ENCODE data around the gene CLCNKB.
"Not testable (repeated sequence)": the region's sequence is repeated elsewhere in the genome, so short reads cannot be mapped to it uniquely, and the experiment has no call there.

The CLCNKB gene

DNA sequence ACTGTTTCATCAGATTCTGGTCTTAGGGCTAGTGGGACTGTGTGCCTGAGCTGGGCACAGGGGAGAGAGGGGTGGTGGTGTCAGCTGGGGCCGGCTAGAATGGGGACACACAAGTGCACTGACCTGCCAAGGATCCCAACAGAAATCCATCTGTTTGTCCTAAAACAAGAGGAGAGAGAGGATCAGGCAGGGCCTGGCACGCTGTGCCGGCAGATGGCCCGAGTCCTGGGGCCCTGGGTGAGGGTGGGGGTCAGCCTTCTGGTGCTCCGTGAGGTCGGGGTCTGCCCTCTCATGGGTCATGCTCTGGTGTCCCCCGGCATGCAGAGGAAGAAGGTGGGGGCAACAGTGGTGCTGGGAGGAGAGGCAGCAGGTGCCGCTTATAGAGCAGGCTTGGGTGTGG, 3.7 kb upstream of the CLCNKB start:
- not testable (repeated sequence) for DNase-seq (ENCODE audit: low read depth); H3K9me3 ChIP-seq (ENCODE audit: control insufficient read depth, low read length); H3K27me3 ChIP-seq (replicated peaks; ENCODE audit: control insufficient read depth, insufficient read depth, low read length); H3K36me3 ChIP-seq (ENCODE audit: control insufficient read depth, insufficient read depth, low read length, severe bottlenecking); H3K9ac ChIP-seq (ENCODE audit: low read length); H3K4me3 ChIP-seq (ENCODE audit: low read length); H3K4me1 ChIP-seq (ENCODE audit: control insufficient read depth, insufficient read depth, low read length)

DNA sequence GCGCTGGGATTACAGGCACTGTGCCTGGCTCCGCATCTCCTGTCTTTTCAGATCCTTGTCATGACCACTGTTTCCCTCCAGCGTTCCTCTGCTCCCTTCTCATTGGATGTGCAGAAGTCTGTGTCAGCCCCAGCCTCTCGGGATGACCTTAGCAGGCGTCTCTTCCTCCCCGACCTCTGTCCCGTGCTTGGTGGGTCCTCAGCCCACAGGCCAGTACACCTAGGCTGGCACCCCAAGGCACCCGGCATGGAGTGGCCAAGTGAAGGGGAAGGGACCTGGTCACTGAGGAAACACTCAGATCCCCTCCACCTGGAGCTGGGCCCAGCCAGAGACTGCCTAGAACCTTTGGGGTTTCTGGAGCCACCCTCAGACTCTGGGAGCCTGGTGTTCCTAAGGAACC, 2.4 kb upstream of the CLCNKB start:
- Histone ChIP-seq H3K27me3 (replicated peaks; ENCODE audit: control insufficient read depth, insufficient read depth, low read length) (peaks cover 8% of the 10 kb centered on the region), H3K4me1 (ENCODE audit: control insufficient read depth, insufficient read depth, low read length) (no peaks in the 10 kb centered on the region), H3K9ac (ENCODE audit: low read length) (no peak overlapping the region), H3K4me3 (ENCODE audit: low read length) (no peak overlapping the region), H3K36me3 (ENCODE audit: control insufficient read depth, insufficient read depth, low read length, severe bottlenecking) (no peaks in the 10 kb centered on the region), H3K9me3 (ENCODE audit: control insufficient read depth, low read length) (no peaks in the 10 kb centered on the region)
- no peak for DNase-seq (ENCODE audit: low read depth)

DNA sequence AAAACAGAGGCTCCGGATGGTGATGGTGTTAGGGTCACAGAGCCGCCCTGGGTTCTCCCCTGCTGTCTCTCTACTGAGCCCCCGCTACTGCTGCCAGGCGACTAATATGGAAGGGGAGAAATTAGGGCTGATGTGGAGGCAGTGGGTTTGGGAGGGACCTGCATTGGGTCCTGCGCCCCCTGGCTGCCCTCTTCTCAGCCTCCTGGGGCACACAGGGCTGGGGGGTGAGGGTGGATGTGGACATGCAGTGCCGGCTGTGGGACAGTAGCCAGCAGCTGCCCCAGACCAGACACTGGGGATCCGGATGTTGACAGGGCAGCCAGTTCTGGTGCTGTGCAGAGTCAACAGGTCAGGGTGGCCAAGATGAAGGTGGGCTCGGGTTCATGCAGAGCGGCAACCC, 1.5 kb upstream of the CLCNKB start:
- Histone ChIP-seq H3K9ac (ENCODE audit: low read length) (no peak overlapping the region), H3K27me3 (replicated peaks; ENCODE audit: control insufficient read depth, insufficient read depth, low read length) (peaks cover 8% of the 10 kb centered on the region), H3K9me3 (ENCODE audit: control insufficient read depth, low read length) (no peaks in the 10 kb centered on the region), H3K4me3 (ENCODE audit: low read length) (no peak overlapping the region), H3K36me3 (ENCODE audit: control insufficient read depth, insufficient read depth, low read length, severe bottlenecking) (no peaks in the 10 kb centered on the region), H3K4me1 (ENCODE audit: control insufficient read depth, insufficient read depth, low read length) (no peaks in the 10 kb centered on the region)
- no peak for DNase-seq (ENCODE audit: low read depth)

DNA sequence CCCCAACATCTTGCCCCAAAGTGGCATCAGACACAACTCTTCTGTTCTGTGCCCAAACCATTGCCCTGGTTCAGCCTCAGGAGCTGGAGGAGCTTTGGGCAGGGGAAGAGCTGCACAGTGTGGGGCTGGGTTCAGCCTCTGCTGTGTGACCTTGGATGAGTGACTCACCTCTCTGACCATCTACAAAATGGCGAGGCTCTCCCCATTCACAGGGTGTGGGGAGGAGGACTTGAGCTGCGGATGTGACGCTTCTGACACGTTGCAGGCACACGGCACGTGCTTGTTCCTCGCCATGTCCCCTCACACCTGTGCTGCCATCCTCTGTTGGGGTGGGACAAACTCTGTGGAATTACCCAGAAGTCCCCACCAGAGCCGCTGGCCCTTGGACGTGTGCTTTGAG, 928 bp upstream of the CLCNKB start:
- H3K27me3 ChIP-seq (replicated peaks; ENCODE audit: control insufficient read depth, insufficient read depth, low read length); H3K4me3 ChIP-seq (ENCODE audit: low read length); H3K36me3 ChIP-seq (ENCODE audit: control insufficient read depth, insufficient read depth, low read length, severe bottlenecking); H3K9ac ChIP-seq (ENCODE audit: low read length); DNase-seq (ENCODE audit: low read depth); H3K4me1 ChIP-seq (ENCODE audit: control insufficient read depth, insufficient read depth, low read length); H3K9me3 ChIP-seq (ENCODE audit: control insufficient read depth, low read length): not testable (repeated sequence)

DNA sequence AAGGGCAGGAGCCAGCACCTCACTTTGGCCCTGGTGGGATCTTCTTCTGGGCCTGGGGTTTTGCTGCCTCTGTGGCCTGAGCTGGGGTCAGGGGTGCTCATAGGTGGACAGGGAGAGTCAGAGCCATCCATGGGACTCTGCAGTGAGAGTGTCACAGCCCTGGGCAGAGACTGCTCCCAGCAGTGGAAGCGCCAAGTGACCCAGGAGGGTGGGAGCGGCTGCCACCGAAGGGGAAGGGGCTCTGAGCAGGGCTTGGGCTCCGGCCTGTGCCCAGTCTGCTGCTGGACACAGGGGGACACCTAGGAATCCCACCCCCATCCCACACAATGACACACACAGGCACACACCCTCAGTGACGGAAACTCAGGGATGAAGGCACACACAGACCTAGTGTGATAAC, 368 bp downstream of the CLCNKB start:
- no peak for DNase-seq (ENCODE audit: low read depth)
- Histone ChIP-seq H3K4me1 (ENCODE audit: control insufficient read depth, insufficient read depth, low read length) (no peaks in the 10 kb centered on the region), H3K36me3 (ENCODE audit: control insufficient read depth, insufficient read depth, low read length, severe bottlenecking) (no peaks in the 10 kb centered on the region), H3K27me3 (replicated peaks; ENCODE audit: control insufficient read depth, insufficient read depth, low read length) (peaks cover 4% of the 10 kb centered on the region), H3K4me3 (ENCODE audit: low read length) (no peak overlapping the region), H3K9me3 (ENCODE audit: control insufficient read depth, low read length) (no peaks in the 10 kb centered on the region), H3K9ac (ENCODE audit: low read length) (no peak overlapping the region)

DNA sequence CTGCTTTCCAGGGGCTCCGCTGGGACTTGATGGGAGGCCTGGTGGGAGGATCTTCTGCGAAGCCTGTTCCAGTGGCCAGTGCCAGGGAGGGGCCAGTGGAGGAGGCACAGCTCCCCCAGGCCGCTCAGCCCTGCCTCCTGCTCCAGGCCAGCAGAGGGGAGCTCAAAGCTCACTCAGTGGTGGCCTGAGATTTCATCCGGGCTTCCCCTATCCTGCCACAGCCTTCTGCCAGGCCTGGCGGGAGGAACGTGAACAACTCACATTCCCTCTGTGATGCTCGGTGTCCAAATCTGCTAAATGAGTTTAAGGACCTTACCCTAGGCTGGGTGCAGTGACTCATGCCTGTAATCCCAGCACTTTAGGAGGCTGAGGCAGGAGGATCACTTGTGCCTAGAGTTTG, 3.3 kb downstream of the CLCNKB start:
- Histone ChIP-seq H3K4me1 (ENCODE audit: control insufficient read depth, insufficient read depth, low read length) (no peaks in the 10 kb centered on the region), H3K4me3 (ENCODE audit: low read length) (no peak overlapping the region), H3K27me3 (replicated peaks; ENCODE audit: control insufficient read depth, insufficient read depth, low read length) (no peaks in the 10 kb centered on the region), H3K9ac (ENCODE audit: low read length) (no peak overlapping the region), H3K36me3 (ENCODE audit: control insufficient read depth, insufficient read depth, low read length, severe bottlenecking) (no peaks in the 10 kb centered on the region), H3K9me3 (ENCODE audit: control insufficient read depth, low read length) (no peaks in the 10 kb centered on the region)
- DNase-seq (ENCODE audit: low read depth) = no peak

DNA sequence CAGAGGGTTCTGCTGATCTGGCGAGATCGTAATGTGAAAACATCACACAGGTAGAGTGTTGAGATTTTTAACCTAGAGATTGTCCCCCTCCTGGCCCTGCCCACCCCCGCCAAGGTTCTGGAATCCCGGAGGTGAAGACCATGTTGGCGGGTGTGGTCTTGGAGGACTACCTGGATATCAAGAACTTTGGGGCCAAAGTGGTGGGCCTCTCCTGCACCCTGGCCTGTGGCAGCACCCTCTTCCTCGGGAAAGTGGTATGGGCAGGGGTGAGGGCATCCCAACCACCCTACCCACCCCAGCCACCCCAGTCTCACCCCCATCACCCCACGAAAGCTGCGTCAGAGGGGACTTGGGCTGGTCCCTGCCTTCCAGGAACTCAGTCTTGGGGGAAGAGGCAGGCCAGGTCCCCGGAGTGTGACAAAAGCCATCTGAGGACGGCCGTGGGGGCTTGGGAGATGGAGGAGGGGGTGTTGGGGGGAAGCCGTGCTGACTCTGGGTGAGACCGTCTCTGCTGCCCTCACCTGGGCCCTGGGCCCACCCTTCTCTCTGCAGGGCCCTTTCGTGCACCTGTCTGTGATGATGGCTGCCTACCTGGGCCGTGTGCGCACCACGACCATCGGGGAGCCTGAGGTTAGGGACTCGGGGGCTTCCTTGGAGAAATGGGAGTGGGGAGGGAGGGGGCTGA, 4.4 kb downstream of the CLCNKB start:
- no peak overlapping the region for H3K9ac ChIP-seq (ENCODE audit: low read length)
- no peaks in the 10 kb centered on the region for H3K27me3 ChIP-seq (replicated peaks; ENCODE audit: control insufficient read depth, insufficient read depth, low read length)
- no peaks in the 10 kb centered on the region for H3K9me3 ChIP-seq (ENCODE audit: control insufficient read depth, low read length)
- DNase-seq (ENCODE audit: low read depth) = no peak
- no peaks in the 10 kb centered on the region for H3K4me1 ChIP-seq (ENCODE audit: control insufficient read depth, insufficient read depth, low read length)
- H3K36me3 ChIP-seq (ENCODE audit: control insufficient read depth, insufficient read depth, low read length, severe bottlenecking) = no peaks in the 10 kb centered on the region
- no peak overlapping the region for H3K4me3 ChIP-seq (ENCODE audit: low read length)

DNA sequence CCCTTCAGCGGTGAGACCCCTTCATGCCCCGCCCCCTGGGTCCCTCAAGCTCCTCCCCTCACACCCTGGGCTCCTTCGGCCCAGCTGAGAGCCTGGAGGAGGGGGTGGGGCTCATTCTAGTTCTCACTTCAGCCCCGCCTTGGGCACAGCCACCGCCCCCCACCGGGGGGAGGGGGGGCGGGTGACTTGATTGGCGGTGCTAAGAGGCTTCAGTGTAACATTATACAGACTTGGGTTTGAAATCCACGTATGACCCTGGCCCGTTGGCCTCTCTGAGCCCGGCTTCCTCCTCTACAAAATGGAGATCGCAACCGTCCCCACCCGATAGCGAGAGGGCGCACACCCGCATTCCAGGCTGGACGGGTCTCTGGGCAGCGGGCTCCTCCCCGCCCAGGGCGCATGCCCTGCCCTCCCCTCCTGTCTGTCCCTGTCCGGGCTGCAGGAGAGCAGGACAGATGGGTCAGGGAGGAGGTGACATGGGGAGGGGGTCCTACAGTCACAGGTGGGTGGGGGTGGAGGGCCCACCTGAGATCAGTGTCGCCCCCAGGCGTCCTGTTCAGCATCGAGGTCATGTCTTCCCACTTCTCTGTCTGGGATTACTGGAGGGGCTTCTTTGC, 5.1 kb downstream of the CLCNKB start:
- no peaks in the 10 kb centered on the region for H3K4me1 ChIP-seq (ENCODE audit: control insufficient read depth, insufficient read depth, low read length)
- DNase-seq (ENCODE audit: low read depth) = peak; percentile 55
- peak overlapping the region; percentile 72 for H3K4me3 ChIP-seq (ENCODE audit: low read length)
- H3K27me3 ChIP-seq (replicated peaks; ENCODE audit: control insufficient read depth, insufficient read depth, low read length) = no peaks in the 10 kb centered on the region
- no peaks in the 10 kb centered on the region for H3K36me3 ChIP-seq (ENCODE audit: control insufficient read depth, insufficient read depth, low read length, severe bottlenecking)
- no peaks in the 10 kb centered on the region for H3K9me3 ChIP-seq (ENCODE audit: control insufficient read depth, low read length)
- peak overlapping the region; percentile 64 for H3K9ac ChIP-seq (ENCODE audit: low read length)

DNA sequence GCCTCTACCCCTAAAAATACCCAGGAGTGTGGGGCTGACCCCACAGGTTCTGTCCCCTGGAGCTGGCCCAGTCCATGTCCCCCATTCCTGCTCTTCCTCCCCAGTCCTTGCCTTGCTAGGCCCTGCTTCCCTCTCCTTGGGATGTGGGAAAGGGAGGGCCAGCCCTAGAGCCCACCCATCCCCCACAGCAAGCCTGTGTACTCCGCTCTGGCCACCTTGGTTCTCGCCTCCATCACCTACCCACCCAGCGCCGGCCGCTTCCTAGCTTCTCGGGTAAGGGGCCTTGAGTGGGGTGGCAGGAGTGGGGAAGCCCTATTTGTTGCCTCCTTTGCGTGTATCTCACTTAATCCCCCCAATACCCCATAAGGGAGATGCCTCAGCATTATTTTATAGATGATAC, 6.7 kb downstream of the CLCNKB start:
- Histone ChIP-seq H3K9me3 (ENCODE audit: control insufficient read depth, low read length) (no peaks in the 10 kb centered on the region), H3K36me3 (ENCODE audit: control insufficient read depth, insufficient read depth, low read length, severe bottlenecking) (no peaks in the 10 kb centered on the region), H3K4me1 (ENCODE audit: control insufficient read depth, insufficient read depth, low read length) (no peaks in the 10 kb centered on the region), H3K9ac (ENCODE audit: low read length) (no peak overlapping the region), H3K27me3 (replicated peaks; ENCODE audit: control insufficient read depth, insufficient read depth, low read length) (no peaks in the 10 kb centered on the region), H3K4me3 (ENCODE audit: low read length) (no peak overlapping the region)
- no peak for DNase-seq (ENCODE audit: low read depth)

DNA sequence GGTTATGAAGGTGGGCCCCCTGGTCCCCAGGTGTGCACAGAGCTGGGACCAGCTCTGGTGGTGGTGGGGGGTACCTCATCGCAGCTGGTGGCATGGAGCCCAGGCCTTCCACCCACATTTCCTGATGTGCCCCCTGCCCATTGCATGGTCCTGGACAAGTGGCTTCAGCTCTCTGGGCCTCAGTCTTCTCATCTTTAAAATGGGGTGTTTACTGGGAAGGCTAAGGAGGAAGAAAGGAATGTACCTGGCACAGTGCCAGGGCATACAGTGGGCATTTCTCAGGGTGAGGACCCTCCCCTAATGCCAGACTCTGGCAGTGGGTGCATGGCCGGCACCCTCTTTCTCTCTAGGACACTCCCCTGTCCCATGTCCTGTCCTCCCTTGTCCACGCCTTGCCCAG, 7.5 kb downstream of the CLCNKB start:
- H3K27me3 ChIP-seq (replicated peaks; ENCODE audit: control insufficient read depth, insufficient read depth, low read length) = no peaks in the 10 kb centered on the region
- H3K4me1 ChIP-seq (ENCODE audit: control insufficient read depth, insufficient read depth, low read length) = no peaks in the 10 kb centered on the region
- no peak for DNase-seq (ENCODE audit: low read depth)
- no peaks in the 10 kb centered on the region for H3K36me3 ChIP-seq (ENCODE audit: control insufficient read depth, insufficient read depth, low read length, severe bottlenecking)
- H3K9ac ChIP-seq (ENCODE audit: low read length) = no peak overlapping the region
- no peak overlapping the region for H3K4me3 ChIP-seq (ENCODE audit: low read length)
- H3K9me3 ChIP-seq (ENCODE audit: control insufficient read depth, low read length) = no peaks in the 10 kb centered on the region

DNA sequence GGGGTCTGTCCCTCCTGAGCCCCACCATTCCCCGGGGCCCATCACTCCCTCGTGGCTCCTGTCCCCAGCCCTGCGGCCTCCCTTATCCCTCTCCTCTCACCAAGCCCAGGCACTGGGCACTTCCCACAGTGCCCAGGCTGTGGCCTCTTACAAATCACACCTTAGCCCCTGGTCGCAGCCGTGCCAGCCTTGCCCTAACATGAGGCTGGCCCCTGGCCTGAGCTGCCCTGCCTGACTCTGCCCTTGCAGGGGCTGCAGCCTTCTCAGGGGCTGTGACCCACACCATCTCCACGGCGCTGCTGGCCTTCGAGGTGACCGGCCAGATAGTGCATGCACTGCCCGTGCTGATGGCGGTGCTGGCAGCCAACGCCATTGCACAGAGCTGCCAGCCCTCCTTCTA, 8.4 kb downstream of the CLCNKB start:
- not testable (repeated sequence) for H3K27me3 ChIP-seq (replicated peaks; ENCODE audit: control insufficient read depth, insufficient read depth, low read length); H3K36me3 ChIP-seq (ENCODE audit: control insufficient read depth, insufficient read depth, low read length, severe bottlenecking); H3K4me3 ChIP-seq (ENCODE audit: low read length); H3K9ac ChIP-seq (ENCODE audit: low read length); H3K4me1 ChIP-seq (ENCODE audit: control insufficient read depth, insufficient read depth, low read length); DNase-seq (ENCODE audit: low read depth); H3K9me3 ChIP-seq (ENCODE audit: control insufficient read depth, low read length)
